ENCODE data around the gene ADAMTS7.
"Not testable (repeated sequence)": the region's sequence is repeated elsewhere in the genome, so short reads cannot be mapped to it uniquely, and the experiment has no call there.

ADAMTS7 gene

DNA sequence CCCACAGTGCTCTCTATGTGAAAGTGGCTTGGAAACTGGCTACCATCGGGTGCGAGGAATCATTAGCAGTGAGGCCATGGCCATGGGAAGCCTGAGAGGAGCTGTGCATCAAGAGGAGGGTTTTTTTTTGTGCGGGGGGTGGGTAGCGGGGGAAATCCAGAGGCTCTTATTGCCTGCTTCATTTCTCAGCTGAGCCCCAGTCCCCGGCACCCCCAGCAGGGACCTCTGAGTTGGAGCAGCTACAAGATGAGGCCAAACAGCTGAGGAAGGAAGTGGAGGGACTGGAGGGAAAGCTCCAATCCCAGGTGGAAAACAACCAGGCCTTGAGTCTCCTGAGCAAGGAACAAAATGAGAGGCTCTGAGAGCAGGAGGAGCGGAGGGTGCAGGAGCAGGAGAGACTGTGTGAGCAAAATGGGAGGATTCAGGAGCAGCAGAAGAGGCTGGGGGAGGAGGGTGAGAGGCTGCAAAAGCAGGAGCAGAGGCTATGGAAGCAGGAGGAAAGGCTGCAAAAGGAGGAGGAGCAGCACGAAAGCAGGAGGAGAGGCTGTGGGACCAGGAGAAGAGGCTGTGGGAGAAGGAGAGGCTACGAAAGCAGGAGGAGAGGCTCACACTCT lies 76.7 kb downstream of the ADAMTS7 start:
- TF ChIP-seq, protein P1, sequence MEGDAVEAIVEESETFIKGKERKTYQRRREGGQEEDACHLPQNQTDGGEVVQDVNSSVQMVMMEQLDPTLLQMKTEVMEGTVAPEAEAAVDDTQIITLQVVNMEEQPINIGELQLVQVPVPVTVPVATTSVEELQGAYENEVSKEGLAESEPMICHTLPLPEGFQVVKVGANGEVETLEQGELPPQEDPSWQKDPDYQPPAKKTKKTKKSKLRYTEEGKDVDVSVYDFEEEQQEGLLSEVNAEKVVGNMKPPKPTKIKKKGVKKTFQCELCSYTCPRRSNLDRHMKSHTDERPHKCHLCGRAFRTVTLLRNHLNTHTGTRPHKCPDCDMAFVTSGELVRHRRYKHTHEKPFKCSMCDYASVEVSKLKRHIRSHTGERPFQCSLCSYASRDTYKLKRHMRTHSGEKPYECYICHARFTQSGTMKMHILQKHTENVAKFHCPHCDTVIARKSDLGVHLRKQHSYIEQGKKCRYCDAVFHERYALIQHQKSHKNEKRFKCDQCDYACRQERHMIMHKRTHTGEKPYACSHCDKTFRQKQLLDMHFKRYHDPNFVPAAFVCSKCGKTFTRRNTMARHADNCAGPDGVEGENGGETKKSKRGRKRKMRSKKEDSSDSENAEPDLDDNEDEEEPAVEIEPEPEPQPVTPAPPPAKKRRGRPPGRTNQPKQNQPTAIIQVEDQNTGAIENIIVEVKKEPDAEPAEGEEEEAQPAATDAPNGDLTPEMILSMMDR (IDR thresholded peaks at IDR 0.05), result no peak
- H3K4me3 ChIP-seq (ENCODE audit: low read depth in 1 of 2, low read length in 1 of 2), result no peak overlapping the region
- no peaks in the 10 kb centered on the region for H3K4me1 ChIP-seq (ENCODE audit: control insufficient read depth in 1 of 2, insufficient read depth in 1 of 2, low read depth in 1 of 2, low read length in 1 of 2)
- no peaks in the 10 kb centered on the region for H3K36me3 ChIP-seq
- peaks cover 4% of the 10 kb centered on the region for H3K27me3 ChIP-seq
- no peaks in the 10 kb centered on the region for H3K9me3 ChIP-seq
- no peak overlapping the region for H3K27ac ChIP-seq

GRCh38 chr15:78732634-78733033 lies 78.6 kb downstream of the ADAMTS7 start:
- TF ChIP-seq, protein P1 (IDR thresholded peaks at IDR 0.05), result no peak
- no peak overlapping the region for H3K27ac ChIP-seq
- H3K9me3 ChIP-seq, result no peaks in the 10 kb centered on the region
- no peaks in the 10 kb centered on the region for H3K4me1 ChIP-seq (ENCODE audit: control insufficient read depth in 1 of 2, insufficient read depth in 1 of 2, low read depth in 1 of 2, low read length in 1 of 2)
- H3K36me3 ChIP-seq, result no peaks in the 10 kb centered on the region
- H3K27me3 ChIP-seq, result peaks cover 9% of the 10 kb centered on the region
- no peak overlapping the region for H3K4me3 ChIP-seq (ENCODE audit: low read depth in 1 of 2, low read length in 1 of 2)

DNA sequence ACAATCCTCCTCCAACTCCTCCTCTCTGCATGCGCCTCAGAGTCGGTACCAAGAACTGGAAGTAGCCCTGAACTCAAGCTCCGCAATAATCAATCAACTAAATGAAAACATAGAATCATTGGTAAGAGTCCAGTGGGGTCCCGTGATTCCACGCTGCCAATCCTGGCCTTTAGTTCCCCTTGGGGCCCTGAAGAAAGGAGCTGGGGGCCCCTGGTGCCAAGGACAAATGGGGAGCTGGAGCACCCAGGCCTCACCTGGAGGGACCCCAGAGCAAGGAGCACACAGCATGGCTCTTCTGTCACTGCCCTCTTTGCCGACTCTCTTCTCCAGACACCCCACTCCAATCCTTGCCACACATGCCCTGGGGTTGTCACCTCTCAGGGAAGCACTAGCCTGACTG lies 80.3 kb downstream of the ADAMTS7 start:
- no peaks in the 10 kb centered on the region for H3K9me3 ChIP-seq

DNA sequence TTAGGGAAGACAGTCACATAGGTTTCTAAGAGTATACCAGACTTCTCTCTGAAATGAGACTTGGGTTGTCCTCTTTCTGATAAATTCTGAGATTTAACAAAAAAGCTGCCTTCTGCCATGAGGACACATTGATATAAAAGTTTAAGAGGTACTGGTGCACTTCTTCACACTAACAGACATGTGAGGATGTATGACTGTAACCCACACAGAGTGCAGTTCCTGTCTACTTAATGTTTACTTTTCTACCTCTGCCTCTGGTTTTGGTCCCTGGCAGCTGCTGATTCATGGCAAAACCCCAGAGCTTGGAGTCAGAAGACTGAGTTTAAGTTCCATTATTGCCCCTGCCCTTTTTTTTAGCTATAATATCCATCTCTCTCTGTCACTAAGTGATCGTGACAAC lies 82.8 kb downstream of the ADAMTS7 start:
- not testable (repeated sequence) for H3K36me3 ChIP-seq; H3K9me3 ChIP-seq; H3K27ac ChIP-seq; H3K4me1 ChIP-seq (ENCODE audit: control insufficient read depth in 1 of 2, insufficient read depth in 1 of 2, low read depth in 1 of 2, low read length in 1 of 2); H3K27me3 ChIP-seq; H3K4me3 ChIP-seq (ENCODE audit: low read depth in 1 of 2, low read length in 1 of 2)

More for the DNA sequence above, 80.3 kb downstream of the ADAMTS7 start:
- Histone ChIP-seq H3K36me3 (no peaks in the 10 kb centered on the region), H3K4me3 (ENCODE audit: low read depth in 1 of 2, low read length in 1 of 2) (no peak overlapping the region), H3K27ac (no peak overlapping the region), H3K4me1 (ENCODE audit: control insufficient read depth in 1 of 2, insufficient read depth in 1 of 2, low read depth in 1 of 2, low read length in 1 of 2) (no peaks in the 10 kb centered on the region), H3K27me3 (peaks cover 9% of the 10 kb centered on the region)
- TF ChIP-seq, protein P1 (IDR thresholded peaks at IDR 0.05), result no peak

GRCh38 chr15:78727561-78727960 lies 83.7 kb downstream of the ADAMTS7 start:
- Histone ChIP-seq H3K4me1 (ENCODE audit: control insufficient read depth in 1 of 2, insufficient read depth in 1 of 2, low read depth in 1 of 2, low read length in 1 of 2) (no peaks in the 10 kb centered on the region), H3K27ac (no peak overlapping the region), H3K36me3 (no peaks in the 10 kb centered on the region), H3K27me3 (peaks cover 6% of the 10 kb centered on the region), H3K9me3 (no peaks in the 10 kb centered on the region), H3K4me3 (ENCODE audit: low read depth in 1 of 2, low read length in 1 of 2) (no peak overlapping the region)
- TF ChIP-seq, protein P1 (IDR thresholded peaks at IDR 0.05), result no peak

DNA sequence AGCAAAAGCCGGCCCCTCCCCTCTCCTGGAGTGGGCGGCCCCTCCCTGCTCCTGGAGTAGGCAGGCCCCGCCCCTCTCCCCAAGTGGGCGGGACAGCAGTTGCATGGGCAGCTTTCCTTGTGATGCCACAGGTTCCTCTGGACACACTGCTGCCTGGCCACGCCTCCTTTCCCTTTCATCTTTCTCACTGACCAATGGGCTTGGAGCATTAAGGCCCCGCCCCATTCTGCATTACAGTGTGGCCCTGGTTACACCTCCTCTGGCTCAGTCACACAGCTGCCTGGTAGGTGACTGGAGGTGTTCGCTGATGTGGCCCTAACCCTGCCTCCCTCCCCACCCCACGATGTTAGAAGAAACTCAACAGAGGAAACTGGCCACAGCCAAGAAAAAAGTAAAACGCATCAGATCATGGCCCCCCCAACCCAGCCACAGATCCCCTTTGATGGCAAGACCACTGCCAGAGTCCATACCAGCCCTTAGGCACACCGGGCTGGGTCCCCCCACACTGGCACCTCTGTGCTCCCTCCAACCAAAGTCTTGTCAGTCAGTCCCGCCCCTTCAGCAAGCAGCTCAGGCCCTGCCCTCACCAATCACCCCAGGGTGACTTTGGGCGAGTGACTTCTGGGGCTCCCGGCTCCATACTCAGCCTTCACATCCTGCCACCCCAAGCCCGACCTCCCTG lies 84.3 kb downstream of the ADAMTS7 start:
- no peak overlapping the region for H3K27ac ChIP-seq
- H3K4me3 ChIP-seq (ENCODE audit: low read depth in 1 of 2, low read length in 1 of 2), result no peak overlapping the region
- TF ChIP-seq, protein P1 (IDR thresholded peaks at IDR 0.05), result no peak
- peaks cover 5% of the 10 kb centered on the region for H3K27me3 ChIP-seq
- H3K4me1 ChIP-seq (ENCODE audit: control insufficient read depth in 1 of 2, insufficient read depth in 1 of 2, low read depth in 1 of 2, low read length in 1 of 2), result no peaks in the 10 kb centered on the region
- H3K36me3 ChIP-seq, result no peaks in the 10 kb centered on the region
- no peaks in the 10 kb centered on the region for H3K9me3 ChIP-seq

DNA sequence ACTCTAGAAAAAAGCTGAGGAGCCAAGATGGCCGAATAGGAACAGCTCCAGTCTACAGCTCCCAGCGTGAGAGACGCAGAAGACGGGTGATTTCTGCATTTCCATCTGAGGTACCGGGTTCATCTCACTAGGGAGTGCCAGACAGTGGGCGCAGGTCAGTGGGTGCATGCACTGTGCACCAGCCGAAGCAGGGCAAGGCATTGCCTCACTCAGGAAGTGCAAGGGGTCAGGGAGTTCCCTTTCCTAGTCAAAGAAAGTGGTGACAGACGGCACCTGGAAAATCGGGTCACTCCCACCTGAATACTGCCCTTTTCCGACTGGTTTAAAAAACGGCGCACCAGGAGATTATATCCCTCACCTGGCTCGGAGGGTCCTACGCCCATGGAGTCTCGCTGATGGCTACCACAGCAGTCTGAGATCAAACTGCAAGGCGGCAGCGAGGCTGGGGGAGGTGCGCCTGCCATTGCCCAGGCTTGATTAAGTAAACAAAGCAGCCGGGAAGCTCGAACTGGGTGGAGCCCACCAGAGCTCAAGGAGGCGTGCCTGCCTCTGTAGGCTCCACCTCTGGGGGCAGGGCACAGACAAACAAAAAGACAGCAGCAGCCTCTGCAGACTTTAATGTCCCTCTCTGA lies 91.3 kb downstream of the ADAMTS7 start:
- not testable (repeated sequence) for H3K36me3 ChIP-seq, H3K27ac ChIP-seq

More for the DNA sequence above, 91.3 kb downstream of the ADAMTS7 start:
- not testable (repeated sequence) for H3K9me3 ChIP-seq; H3K4me1 ChIP-seq (ENCODE audit: control insufficient read depth in 1 of 2, insufficient read depth in 1 of 2, low read depth in 1 of 2, low read length in 1 of 2); H3K4me3 ChIP-seq (ENCODE audit: low read depth in 1 of 2, low read length in 1 of 2)
- H3K27me3 ChIP-seq, result peaks cover 35% of the 10 kb centered on the region
